Left lobe of liver (tissue), 2 donors: ENCODE data around the gene ENAH. TPM values are rescaled to one million over a fixed set of nuclear protein-coding genes. Genes with fewer than 3 reads are reported as not detected.
"Not testable (repeated sequence)": the region's sequence is repeated elsewhere in the genome, so short reads cannot be mapped to it uniquely, and the experiment has no call there.

Experiments used
- ATAC-seq: fragments of 200-7000 bp; cut with Tn5 transposase; one replicate; pipeline ENCODE4 v1.9.1; 2020; ENCODE audit warnings: mild to moderate bottlenecking, moderate library complexity
- DNase-seq: peaks from one replicate; pipeline ENCODE4 v3.0.0-alpha.2; 2020; ENCODE audit warnings: low spot score
- total RNA-seq: library from RNA; stranded (reverse); gene quantifications from one replicate; pipeline ENCODE4 v1.2.1, GENCODE V29; 2021
- donor health status: DM: no; HTN: no; CAD: no; lungs with moderate emphysema.
- donor health status: DM: no; HTN: yes; CAD: no.

Gene ENAH
- total RNA-seq, 1 donor from 2014 or later, result 21.3 TPM

DNA sequence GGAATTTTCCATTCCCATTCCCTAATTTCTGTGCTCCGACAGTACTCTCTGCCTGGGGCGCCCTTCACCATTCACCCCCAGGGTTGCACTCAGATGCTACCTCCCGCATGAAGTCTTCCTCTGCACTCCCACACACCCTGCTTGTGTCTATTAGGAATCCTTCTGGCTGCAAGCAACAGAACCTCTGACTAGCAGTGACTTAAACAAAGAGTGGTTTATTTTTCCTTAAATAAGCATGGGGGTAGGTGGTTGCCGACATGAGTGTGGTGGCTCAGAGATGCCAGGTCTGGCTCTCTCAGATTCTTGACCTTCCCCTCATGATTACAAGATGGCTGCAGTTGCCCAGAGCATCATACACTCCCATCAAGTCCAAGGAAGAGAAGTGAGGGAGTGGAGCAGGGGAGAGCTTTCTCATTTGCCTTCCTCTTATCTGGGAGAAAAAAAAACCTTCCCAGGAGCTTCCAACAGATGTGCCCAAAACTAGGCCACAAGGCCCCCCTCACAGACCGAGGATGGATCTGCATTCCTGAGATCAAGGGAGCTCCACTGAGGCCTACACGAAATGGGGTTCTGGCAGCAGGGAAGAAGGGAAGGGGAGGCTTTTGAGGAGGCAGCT lies 175.5 kb downstream of the ENAH start:
- DNase-seq (no peak), ATAC-seq (no peak)

DNA sequence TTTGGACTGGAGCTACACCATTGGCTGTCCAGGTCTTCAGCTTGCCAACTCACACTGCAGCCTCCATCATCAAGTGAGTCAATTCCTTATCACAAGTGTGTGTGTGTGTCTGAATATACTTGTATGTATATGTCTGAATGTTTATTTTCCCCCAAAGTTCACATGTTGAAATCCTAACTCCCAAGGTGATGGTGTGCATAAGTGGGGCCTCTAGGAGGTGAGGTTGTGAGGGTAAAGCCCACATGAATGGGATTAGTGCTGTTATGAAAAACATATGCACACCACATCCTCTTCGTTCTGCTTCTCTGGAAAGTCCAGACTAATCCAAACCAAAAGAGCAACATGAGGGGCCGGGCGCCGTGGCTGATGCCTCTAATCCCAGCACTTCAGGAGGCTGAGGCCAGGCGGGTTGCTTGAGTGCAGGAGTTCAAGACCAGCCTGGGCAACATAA lies 176.4 kb downstream of the ENAH start:
- ATAC-seq, result no peak
- DNase-seq, result peak; percentile 19

DNA sequence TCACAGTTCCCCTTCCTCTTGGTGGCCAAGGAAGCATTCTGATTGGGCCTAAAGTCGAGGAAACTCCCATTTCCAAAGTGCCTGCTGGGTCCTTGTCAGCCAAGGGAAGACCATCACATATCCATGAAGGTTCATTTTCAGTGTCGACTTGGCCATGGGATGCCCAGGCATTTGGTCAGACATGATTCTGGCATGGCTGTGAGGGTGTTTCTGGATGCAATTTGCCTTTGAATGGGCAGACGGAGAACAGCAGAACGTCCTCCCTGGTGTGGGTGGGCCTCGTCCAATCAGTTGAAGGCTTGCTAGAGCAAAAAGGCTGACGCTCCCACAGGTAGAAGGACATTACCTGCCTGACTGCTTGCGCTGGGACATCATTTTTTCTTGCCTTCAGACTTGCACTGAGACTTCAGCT lies 176.8 kb downstream of the ENAH start:
- peak; percentile 41 for DNase-seq
- no peak for ATAC-seq

DNA sequence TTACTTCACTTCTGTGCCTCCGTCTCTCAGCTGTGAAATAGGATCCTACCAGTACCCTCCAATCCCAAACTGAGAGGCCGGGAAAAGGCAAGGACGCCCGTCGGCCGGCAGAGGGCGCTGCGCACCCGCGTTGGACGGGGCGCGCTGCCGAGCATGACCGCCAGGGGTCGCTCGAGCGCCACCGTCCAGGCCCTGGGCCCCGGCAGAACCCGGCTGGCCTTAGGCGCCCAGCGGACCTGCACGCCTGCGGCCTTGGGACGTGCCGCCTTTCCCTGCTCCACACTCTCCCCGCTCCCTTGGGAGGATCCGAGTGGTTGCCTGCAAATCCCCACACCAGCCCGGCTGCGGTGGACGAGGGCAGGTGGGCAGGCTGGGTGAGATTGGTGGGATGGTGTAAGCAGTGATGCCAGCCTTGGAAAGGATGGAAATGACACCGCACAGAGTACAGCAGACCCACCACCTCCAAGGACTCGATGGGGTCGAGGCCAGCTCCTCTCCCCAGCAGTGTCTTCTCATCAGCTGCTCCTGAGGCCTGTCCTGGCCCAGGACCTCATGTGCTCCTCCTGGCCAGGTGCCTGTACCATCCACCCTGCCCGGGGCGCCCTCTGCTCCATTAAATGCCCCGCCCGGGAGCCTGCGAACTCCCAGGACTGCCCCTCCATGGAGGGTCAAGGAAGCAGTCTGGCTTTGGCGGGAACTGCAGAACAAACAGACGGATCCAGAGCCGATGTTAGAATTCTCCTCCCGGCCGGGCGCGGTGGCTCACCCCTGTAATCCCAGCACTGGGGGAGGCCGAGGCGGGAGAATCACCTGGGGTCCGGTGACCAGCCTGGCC lies 177.7 kb downstream of the ENAH start:
- ATAC-seq, result peak; percentile 100

DNA sequence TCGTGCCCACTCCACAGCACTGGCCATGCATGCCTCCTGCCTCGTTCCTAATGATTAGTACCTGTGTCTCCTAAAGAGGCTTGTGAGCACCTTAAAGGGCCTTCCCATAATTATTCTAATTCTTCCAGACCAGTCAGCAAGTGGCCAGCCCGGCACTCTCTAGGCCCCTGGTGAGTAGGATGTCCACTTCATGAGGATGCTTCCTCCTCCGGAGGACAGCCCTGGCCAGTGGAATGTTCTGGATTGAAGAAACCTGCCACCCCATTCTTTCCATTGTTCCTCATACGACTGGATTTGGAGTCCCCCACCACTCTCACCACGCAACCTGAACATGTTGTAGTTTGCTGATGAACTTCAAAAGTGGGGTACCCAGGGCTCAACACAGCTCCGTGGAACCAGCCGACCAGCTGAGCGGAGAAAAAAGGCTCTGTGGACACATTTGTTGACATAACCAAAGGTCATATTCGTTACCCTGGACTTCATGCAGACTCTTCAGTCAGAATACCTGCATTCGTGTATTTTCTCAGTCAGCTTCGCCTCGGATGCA lies 178.4 kb downstream of the ENAH start:
- ATAC-seq (peak; percentile 47), DNase-seq (no peak)

More for the DNA sequence above, 177.7 kb downstream of the ENAH start:
- DNase-seq, result peak; percentile 81

DNA sequence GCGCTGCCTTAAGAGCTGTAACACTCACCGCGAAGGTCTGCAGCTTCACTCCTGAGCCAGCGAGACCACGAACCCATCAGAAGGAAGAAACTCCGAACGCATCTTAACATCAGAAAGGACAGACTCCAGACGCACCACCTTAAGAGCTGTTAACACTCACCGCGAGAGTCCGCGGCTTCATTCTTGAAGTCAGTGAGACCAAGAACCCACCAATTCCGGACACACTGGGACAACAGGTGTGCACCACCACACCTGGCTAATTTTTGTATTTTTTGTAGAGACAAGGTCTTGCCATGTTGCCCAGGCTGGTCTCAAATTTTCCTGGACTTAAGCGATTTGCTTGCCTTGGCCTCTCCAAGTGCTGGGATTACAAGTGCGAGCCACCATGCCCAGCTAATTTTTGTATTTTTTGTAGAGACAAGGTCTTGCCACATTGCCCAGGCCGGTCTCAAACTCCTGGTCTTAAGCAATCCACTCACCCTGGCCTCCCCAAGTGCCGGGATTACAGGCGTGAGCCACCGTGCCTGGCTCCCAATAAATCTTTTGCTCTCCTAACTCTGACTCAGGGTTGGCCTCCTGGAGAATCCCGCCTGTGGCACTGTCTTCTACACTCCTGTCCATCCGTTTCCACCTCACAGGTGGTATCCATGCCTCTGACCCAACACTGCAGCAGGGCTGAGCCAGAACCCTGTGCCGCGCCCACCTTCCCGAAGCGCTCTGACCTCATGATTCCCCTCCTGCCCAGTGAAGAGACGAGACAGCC lies 179.1 kb downstream of the ENAH start:
- not testable (repeated sequence) for ATAC-seq
- peak; percentile 40 for DNase-seq

DNA sequence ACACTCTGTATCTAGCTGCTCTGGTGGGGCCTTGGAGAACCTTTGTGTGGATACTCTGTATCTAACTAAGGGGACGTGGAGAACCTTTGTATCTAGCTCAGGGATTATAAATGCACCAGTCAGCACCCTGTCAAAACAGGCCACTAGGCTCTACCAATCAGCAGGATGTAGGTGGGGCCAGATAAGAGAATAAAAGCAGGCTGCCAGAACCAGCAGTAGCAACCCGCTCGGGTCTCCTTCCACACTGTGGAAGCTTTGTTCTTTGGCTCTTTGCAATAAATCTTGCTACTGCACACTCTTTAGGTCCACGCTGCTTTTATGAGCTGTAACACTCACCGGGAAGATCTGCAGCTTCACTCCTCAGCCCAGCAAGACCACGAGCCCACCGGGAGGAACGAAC lies 179.7 kb downstream of the ENAH start:
- ATAC-seq, result not testable (repeated sequence)
- DNase-seq, result peak; percentile 24

DNA sequence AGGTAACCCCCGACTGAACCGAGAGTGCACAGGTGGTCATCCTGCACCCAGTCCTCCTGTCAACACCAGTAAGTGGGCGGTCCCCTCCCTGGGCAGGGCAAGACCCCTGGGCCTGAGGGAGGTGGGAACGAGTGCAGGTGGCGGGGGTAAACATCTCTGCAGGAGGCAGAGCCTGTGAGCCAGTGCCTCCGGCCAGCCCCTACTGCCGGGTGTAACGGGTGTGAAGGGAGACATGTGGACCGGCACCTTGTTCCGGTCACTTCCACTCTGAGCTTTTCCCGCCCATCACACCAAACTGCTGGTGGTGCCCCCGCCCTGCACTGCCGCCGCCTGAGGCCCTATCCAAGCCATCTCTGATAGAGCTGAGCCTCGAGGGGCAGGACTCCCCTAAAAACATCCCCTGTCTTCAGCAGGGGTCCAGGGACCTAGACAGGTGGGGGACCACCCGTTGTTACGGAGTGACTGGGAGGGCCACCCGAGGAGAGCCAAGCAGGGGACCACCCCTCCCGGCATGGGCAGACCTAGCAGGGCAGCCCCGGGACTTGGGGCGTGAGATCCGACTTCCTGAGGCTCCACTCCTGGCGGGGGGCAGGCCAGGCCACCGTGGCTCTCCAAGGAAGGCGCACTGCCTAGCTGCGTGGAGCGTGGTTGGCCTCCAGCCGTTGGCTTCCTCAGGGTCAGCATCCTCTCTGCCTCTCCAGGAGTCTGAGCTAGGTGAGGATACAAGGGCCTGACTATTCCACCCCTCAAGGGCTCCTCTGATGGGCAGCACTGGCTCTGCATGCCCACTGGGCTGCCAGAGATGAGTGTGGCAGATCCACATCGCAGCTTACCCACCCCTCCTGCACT lies 181.2 kb downstream of the ENAH start:
- ATAC-seq, result no peak
- DNase-seq, result peak; percentile 44

DNA sequence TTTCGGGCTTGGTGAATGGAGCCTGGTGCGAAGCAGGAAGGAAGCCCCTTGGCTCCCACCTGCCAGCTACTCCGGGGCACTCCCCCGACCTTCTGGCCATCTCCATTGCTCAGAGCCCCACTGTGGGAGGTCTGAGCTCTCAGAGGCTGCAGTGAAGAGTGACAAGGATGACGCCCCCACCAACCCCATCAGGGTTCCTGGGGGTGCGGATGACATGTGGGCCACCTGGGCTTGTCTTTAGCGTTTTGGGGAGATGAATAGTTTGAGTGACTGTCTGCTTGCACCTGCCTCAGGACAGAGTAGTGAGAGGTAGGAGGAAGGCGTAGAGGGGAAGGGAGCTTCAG lies 181.8 kb downstream of the ENAH start:
- DNase-seq (peak; percentile 35), ATAC-seq (no peak)

DNA sequence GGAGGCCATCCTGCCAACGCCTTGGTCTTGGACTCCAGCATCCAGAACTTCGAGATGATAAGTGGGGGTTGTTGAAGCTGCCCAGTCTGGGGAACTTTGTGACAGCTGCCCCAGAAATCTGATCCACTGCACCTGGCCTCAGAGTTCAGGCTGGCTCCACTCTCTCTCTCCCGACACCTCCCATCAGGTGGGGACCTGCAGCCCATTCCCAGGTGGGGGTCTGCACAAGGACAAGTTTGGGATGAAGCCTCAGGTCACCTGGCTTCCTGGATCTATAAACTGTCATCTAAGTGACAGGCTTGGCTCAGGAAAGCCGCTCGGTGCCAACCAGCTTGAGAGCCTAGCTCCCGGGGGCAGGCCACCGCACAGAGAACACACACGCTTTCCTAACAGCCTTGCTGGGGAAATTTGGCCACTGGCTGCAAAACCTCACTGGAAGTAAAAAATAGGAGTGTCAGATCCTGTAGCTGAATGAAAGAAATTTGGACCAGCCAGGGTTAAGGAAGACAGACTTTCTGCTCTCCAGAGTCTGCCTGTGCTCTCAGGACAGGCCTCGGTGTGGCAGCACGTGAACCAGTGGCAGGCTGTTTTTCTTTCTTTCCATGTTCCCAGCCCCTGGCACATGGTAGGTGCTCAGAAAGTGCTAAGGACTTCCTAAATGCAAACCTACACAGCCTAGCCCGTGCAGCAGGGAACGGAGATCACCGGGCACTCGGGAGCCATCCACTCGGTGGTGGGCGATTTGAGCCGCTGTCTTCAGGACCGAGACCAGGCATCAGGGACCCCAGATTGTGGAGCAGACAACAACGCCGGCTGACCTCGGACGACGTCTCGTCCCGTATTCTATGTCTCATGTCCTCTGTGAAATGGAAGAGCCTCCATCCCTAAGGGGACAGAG lies 182.5 kb downstream of the ENAH start:
- ATAC-seq (no peak), DNase-seq (peak; percentile 41)

DNA sequence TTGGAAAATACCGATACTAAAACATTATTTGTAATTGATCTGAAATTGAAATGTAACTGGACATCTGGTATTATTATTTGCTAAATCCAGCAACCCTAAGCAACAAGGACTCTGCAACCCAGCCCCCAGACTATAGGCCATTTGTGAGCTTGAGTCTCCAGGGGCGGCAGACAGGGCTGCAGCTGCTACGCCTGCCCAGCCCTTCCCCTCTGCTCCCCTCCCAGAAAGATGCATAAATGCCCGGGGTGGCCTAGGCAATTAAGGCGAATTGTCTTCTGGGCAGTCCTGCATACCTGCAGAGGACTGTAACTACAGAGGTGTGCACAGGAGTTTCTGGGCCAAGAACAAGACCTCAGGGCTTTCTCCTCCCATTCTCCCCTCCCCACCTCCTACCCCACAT lies 183.9 kb downstream of the ENAH start:
- DNase-seq, result no peak

DNA sequence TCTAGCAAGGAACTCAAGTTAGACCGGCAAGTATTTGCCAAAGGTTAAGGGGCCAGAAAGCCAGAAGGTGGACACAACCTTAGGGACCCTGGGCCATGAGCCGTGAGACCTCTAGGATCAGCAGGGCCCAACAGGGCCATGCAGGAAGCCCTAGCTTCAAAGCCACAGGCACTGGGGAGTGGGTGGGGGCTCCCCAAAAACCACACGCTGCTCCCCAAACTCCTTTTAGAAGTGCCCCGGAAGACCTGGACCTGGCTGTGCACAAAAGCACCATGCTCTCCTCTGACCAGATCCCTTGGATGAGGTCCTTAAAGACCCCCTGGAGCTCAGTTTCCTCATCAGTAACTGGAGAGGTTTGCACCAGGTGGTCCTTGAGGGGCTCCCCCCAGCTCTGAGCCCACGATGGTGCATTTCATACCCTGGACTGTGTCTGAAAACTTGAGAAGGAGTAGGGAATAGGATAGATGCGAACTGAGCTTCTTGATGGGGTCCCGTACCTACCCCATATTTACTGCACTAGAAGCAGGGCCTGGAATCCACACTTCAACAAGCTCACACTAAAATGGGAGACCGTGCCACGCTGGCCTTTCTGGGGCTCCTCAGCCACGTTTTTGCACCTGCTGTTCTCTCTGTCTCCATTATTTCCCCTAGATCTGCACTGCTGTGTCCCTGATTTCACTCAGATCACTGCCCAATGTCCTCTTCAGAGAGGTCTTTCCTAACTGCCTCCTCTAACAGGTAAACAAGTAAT lies 184.5 kb downstream of the ENAH start:
- no peak for DNase-seq
- no peak for ATAC-seq

More for the DNA sequence above, 183.9 kb downstream of the ENAH start:
- no peak for ATAC-seq

DNA sequence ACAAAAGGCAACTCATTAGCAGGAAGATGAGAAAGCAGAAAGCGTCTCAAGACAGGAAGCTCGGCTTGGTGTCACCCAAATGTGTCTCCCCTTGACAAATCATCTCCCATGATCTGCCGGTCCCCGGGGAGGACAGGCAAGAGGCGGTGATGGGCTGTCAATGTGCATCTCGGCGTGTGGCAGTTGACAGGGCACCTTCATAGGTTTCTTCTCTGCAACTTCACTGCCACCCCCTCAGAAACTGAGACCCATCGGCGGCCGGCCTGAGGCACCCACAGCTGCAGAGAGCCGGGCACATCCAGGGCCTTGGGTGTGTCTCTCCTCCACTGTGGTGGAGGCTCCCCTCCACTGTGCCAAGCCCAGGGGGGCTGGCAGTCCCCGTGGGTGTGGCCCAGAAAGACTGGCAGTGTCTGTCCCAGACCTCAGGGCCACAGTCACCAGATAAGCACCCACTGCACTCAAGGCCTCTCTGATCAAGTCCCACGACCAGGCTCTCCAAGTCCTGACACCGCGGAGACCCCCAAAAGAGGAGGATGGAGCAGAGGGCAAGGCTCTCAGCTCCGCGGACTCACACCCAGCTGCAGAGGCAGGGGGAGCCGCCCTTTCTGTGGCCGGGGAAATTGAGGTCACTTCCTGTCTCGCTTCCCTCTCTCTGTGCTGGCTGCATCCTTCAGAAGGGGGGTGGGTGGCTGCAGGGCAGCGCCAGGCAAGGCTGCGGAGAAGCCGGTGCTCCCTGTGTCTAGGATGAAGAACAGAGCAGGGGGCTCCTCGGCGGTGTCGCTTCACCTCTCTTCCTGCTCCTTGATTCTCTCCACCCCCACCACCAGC lies 185.5 kb downstream of the ENAH start:
- ATAC-seq (peak; percentile 77), DNase-seq (peak; percentile 62)

DNA sequence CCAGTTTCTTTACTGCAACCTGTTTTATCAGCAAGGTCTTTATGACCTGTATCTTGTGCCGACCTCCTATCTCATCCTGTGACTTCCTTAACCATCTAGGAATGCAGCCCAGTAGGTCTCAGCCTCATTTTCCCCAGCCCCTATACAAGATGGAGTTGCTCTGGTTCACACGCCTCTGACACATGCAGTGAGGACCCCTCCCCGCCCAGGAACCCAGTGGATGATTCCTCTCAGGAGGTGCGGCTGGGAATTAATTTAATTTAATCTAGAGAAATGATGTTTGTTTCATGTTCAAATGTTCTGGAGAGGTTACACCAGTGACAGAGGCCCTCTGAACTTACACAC lies 186.1 kb downstream of the ENAH start:
- ATAC-seq, result no peak
- DNase-seq, result no peak

DNA sequence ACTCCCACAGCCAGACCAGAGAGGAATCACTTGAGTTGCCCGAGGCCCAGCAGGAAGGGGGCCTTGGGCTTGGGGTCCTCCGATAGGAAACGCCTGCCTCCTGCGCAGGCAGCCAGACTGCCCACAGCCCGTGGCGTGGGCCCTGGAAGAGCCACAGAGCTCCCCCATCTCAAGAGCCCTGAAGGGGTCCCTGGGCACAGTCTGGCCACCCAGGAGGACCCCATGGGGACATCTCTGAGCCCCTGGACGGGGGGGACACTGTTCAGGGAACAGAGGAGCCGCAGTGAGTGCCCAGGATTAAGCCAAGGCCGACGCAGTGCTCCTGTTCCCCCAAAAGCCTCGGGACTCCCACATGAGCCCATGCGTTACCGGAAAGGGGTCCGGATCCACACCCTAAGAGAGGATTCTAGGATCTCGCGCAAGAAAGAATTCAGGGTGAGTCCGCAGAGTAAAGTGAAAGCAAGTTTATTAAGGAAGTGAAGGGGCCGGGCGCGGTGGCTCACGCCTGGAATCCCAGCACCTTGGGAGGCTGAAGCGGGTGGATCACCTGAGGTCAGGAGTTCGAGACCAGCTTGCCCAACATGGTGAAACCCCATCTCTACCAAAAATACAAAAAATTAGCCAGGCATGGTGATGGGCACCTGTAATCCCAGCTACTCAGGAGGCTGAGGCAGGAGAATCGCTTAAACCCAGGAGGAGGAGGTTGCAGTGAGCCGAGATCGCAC lies 187.0 kb downstream of the ENAH start:
- ATAC-seq (no peak), DNase-seq (no peak)

DNA sequence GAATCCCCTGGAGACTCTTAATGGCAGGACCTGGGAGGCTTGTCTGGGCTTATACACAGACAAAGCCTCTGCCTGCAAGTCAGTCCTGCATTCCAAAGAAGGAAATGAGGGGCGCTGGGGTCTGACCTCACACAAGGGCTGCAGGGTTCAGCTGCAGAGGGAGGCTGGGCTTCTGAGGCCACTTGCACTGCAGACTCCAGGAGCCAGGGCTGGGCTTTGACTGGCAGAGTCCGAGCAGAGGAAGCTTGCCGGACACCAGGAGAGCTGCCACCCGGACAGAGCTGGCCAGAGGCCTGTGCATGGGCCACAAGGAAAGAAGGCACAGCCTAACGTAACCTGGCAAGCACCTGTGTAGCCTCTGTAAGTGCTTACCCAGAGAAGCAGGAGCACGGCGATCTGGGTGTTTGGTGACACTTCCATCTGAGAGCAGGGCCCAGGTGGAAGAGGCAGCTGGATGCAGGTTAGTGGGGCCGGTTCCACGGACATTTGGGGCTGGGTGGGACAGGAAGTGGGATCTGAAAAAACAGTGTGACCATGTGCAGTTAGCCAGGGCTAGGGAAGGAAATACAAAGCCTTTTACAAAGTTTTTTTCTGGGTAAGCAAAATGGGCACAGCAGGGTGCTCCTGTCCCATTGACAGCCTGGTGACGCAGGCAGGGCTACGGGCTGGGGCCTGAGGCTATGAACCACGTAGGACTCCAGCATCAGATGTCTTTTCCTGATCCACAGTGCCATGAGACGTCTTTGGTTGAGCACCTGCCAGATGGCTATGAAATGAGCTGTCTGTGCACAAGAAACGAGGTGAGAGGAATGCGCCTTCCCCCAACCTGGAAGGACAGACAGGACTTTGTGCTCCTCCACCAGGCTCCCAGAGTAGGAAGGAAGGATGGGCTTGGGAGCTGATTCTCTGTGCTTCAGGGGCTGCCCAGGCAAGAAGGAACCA lies 187.8 kb downstream of the ENAH start:
- ATAC-seq, result no peak
- no peak for DNase-seq
